Fibroblast of lung (primary cell): ENCODE measurements around the gene HSPA4. TPM values are rescaled to one million over a fixed set of nuclear protein-coding genes. Genes with fewer than 3 reads are reported as not detected.

ENCODE experiments used
- DNase-seq, 2 donors: peaks; one replicate each; pipeline versions ENCODE4 v3.0.0 to v3.0.0-alpha.2; 2010; ENCODE audit warnings: low read depth in 2 of 2
- H2AFZ ChIP-seq: 2 replicates; pipeline ENCODE4 v1.5.1; 2012; ENCODE audit warnings: low read length, control low read depth, inconsistent platforms
- H3K27ac ChIP-seq: 2 replicates; pipeline ENCODE4 v1.5.1; 2011; ENCODE audit warnings: low read length, control low read depth; ENCODE audit not compliant: insufficient read depth
- H3K27me3 ChIP-seq: 2 replicates; pipeline ENCODE4 v1.5.1; 2011; ENCODE audit warnings: mild to moderate bottlenecking, low read length; ENCODE audit not compliant: control insufficient read depth, insufficient read depth
- H3K36me3 ChIP-seq: 2 replicates; pipeline ENCODE4 v1.5.1; 2011; ENCODE audit warnings: low read length; ENCODE audit not compliant: control insufficient read depth, insufficient read depth
- H3K4me1 ChIP-seq: 2 replicates; pipeline ENCODE4 v1.5.1; 2011; ENCODE audit warnings: low read length; ENCODE audit not compliant: control insufficient read depth, insufficient read depth; ENCODE audit errors: extremely low read depth
- H3K4me2 ChIP-seq: 2 replicates; pipeline ENCODE4 v1.5.1; 2011; ENCODE audit warnings: low read length, control low read depth; ENCODE audit not compliant: insufficient read depth; ENCODE audit errors: extremely low read depth
- H3K4me3 ChIP-seq, 4 experiments: fragments of 200-600 bp in 1 of 4; sonication (generic) in 1 of 4; replicated peaks in 1 of 4; 2 replicates each; pipeline ENCODE4 v1.5.1; 2011 to 2016; ENCODE audit warnings: low read length in 4 of 4, low read depth in 3 of 4, mild to moderate bottlenecking in 3 of 4, control low read depth in 2 of 4, inconsistent platforms in 1 of 4, mixed read lengths in 1 of 4; ENCODE audit not compliant: insufficient read depth in 1 of 4; ENCODE audit errors: control extremely low read depth in 1 of 4
- H3K79me2 ChIP-seq: 2 replicates; pipeline ENCODE4 v1.5.1; 2012; ENCODE audit warnings: mild to moderate bottlenecking, low read length, inconsistent platforms; ENCODE audit not compliant: control insufficient read depth, insufficient read depth
- H3K9ac ChIP-seq: 2 replicates; pipeline ENCODE4 v1.5.1; 2011; ENCODE audit warnings: mild to moderate bottlenecking, low read length, control low read depth; ENCODE audit not compliant: insufficient read depth
- H3K9me3 ChIP-seq: 2 replicates; pipeline ENCODE4 v1.5.1; 2012; ENCODE audit warnings: low read depth, low read length; ENCODE audit not compliant: control insufficient read depth, insufficient read depth
- H4K20me1 ChIP-seq: 2 replicates; pipeline ENCODE4 v1.5.1; 2011; ENCODE audit warnings: low read length; ENCODE audit not compliant: control insufficient read depth, insufficient read depth; ENCODE audit errors: extremely low read depth
- EZH2 ChIP-seq: IDR thresholded peaks from 2 replicates; pipeline ENCODE4 v1.5.1; 2012; ENCODE audit warnings: low read length, control low read depth, mild to moderate bottlenecking; ENCODE audit errors: missing control alignments
- polyA plus RNA-seq, 2 donors: library from polyadenylated mRNA; depleted of rRNA in 1 of 2; stranded (reverse) in 1 of 2; unstranded in 1 of 2; fragments of >200 nt; gene quantifications; 2 replicates each; pipeline ENCODE4 v1.2.1, GENCODE V29; 2011 to 2012; ENCODE audit warnings: missing spikeins in 1 of 2
- total RNA-seq: library from RNA; depleted of rRNA; stranded (reverse); fragments of >200 nt; gene quantifications from 2 replicates; pipeline ENCODE4 v1.2.1, GENCODE V29; 2014
- TF ChIP-seq, protein P1 (sequence below), 2 donors: IDR thresholded peaks in 1 of 2; conservative IDR thresholded peaks in 1 of 2; 1 replicate in 1 of 2; 2 replicates in 1 of 2; pipeline ENCODE4 v1.5.1; 2011 to 2012; ENCODE audit warnings: low read length in 2 of 2, control low read depth in 1 of 2, inconsistent platforms in 1 of 2, low read depth in 1 of 2, mild to moderate bottlenecking in 1 of 2

The HSPA4 gene
- total and polyA plus RNA-seq, 2 donors (not counting 1 experiment from before 2014, with no cell fraction given) = 89.1 to 108 TPM

DNA sequence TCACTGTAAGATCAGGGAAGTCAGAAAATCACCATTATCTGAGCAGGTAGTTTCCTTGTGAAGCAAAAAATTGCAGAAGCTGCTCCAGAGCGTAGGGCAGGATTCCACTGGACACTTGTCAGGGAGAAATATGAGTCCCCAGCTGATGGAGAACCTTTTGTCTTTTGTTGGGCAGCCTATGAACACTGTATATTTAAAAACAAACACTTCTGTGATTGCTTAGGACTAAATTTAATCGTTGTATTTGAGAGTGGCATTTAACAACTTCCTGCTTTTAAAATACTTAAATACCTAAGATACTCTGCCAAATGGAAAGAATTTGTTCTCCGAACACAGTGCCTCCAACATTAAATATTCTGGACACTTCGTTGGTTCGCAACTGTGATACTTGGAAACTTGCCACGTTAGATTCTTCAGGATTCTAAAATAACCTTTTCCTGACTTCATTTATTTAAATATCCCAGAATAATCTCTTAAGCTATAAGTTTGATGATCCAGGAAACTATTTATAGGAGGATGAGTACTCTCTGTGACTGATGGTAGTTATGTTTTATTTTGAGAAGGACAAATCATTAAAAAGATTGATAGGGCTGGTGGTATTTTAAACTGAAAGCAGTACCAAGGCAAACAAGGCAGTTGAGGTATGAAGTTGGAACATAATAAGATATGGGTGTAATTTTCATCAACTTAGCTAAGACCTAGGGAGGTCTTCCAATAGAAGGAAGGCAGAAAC, 2.7 kb upstream of the HSPA4 start:
- Histone ChIP-seq H3K9me3 (no peaks in the 10 kb centered on the region), H3K79me2 (peaks cover 26% of the 10 kb centered on the region), H4K20me1 (no peaks in the 10 kb centered on the region), H2AFZ (no peak overlapping the region), H3K4me1 (peaks cover 3% of the 10 kb centered on the region), H3K27me3 (no peaks in the 10 kb centered on the region), H3K27ac (no peak overlapping the region), H3K4me2 (peak overlapping the region; percentile 30), H3K4me3 (no peak overlapping the region), H3K9ac (no peak overlapping the region), H3K36me3 (no peaks in the 10 kb centered on the region)
- DNase-seq = peak in 1 of 2 donors; percentile 61
- TF ChIP-seq, protein P1, sequence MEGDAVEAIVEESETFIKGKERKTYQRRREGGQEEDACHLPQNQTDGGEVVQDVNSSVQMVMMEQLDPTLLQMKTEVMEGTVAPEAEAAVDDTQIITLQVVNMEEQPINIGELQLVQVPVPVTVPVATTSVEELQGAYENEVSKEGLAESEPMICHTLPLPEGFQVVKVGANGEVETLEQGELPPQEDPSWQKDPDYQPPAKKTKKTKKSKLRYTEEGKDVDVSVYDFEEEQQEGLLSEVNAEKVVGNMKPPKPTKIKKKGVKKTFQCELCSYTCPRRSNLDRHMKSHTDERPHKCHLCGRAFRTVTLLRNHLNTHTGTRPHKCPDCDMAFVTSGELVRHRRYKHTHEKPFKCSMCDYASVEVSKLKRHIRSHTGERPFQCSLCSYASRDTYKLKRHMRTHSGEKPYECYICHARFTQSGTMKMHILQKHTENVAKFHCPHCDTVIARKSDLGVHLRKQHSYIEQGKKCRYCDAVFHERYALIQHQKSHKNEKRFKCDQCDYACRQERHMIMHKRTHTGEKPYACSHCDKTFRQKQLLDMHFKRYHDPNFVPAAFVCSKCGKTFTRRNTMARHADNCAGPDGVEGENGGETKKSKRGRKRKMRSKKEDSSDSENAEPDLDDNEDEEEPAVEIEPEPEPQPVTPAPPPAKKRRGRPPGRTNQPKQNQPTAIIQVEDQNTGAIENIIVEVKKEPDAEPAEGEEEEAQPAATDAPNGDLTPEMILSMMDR (conservative IDR thresholded peaks at IDR 0.05 in 1 of 2, IDR thresholded peaks at IDR 0.05 in 1 of 2; ENCODE audit: low read depth in 1 of 2, low read length in 2 of 2) = no peak
- TF ChIP-seq EZH2 = no peak

DNA sequence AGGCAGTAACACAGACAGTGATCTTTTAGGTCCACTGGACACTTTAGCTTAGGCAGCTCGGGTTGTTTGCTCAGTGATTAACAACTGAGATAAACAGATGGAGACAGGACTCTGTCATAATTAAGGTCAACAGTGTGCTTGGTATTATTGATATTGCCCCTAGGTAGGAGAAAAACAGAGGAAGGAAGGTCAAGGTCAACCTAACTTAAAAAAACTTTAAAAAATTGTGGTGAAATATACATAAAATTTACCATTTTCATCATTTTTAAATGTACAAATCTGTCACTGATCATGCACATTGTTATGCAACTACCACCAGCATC, 2.1 kb upstream of the HSPA4 start:
- Histone ChIP-seq H3K9me3 (no peaks in the 10 kb centered on the region), H3K27ac (no peak overlapping the region), H3K4me2 (peak overlapping the region; percentile 30), H3K79me2 (peaks cover 31% of the 10 kb centered on the region), H3K9ac (no peak overlapping the region), H3K27me3 (no peaks in the 10 kb centered on the region), H3K4me1 (peaks cover 3% of the 10 kb centered on the region), H3K4me3 (no peak overlapping the region), H3K36me3 (no peaks in the 10 kb centered on the region), H4K20me1 (no peaks in the 10 kb centered on the region), H2AFZ (no peak overlapping the region)
- DNase-seq = no peak
- TF ChIP-seq, protein P1 (conservative IDR thresholded peaks at IDR 0.05 in 1 of 2, IDR thresholded peaks at IDR 0.05 in 1 of 2; ENCODE audit: low read depth in 1 of 2, low read length in 2 of 2) = no peak
- TF ChIP-seq EZH2 = no peak

DNA sequence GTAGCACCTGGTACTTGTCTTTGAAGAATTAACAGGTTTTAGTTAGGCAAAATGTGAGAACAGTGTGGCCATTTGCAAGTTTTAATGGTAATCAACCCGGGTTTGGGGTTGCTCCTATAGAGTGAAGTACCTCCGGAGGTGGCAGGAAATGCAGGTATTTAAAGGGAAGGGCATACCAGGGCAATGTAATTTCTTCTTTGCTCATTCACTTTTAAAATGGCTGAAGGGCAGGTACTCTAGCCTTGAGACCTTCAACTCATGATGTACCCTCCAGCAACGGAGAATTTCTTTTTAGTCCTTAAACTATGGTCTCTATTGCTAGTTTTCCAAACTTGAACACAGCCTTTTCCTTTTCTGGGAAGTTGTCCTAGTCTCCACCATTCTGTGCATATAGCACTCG, 1.3 kb upstream of the HSPA4 start:
- Histone ChIP-seq H3K4me3 (peak overlapping the region; percentile 80 to 98 (median 84)), H3K4me1 (peaks cover 3% of the 10 kb centered on the region), H3K79me2 (peaks cover 39% of the 10 kb centered on the region), H3K36me3 (no peaks in the 10 kb centered on the region), H3K9ac (no peak overlapping the region), H2AFZ (no peak overlapping the region), H3K9me3 (no peaks in the 10 kb centered on the region), H3K27me3 (no peaks in the 10 kb centered on the region), H3K27ac (peak overlapping the region; percentile 99), H3K4me2 (peak overlapping the region; percentile 99), H4K20me1 (peaks cover 2% of the 10 kb centered on the region)
- TF ChIP-seq, protein P1 (conservative IDR thresholded peaks at IDR 0.05 in 1 of 2, IDR thresholded peaks at IDR 0.05 in 1 of 2; ENCODE audit: low read depth in 1 of 2, low read length in 2 of 2) = no peak
- no peak for TF ChIP-seq EZH2
- no peak for DNase-seq
